D341Med (cell line): ENCODE measurements around the gene SYT17.

Experiments used
- DNase-seq: peaks from one replicate; pipeline ENCODE4 v3.0.0; 2012; ENCODE audit warnings: low spot score

SYT17 gene

DNA sequence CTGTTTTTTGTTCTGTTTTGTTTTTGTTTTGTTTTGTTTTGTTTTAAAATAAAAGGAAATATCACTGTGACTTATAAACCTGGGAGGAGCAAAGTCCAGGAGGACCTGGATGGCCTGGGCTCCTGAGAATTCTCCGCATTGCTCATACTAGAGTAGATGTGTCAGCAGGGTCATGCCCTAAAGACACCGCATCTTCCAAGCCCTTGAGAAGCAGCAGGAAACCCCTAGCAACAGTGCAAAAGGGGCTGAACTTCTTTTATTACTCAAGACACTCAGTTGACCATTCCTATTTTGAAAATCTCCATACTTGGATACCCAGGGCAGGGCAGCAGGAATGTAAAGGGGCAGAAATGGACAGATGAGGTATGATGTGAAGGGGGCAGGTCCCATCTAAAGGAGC, 51.8 kb downstream of the SYT17 start:
- no peak for DNase-seq

DNA sequence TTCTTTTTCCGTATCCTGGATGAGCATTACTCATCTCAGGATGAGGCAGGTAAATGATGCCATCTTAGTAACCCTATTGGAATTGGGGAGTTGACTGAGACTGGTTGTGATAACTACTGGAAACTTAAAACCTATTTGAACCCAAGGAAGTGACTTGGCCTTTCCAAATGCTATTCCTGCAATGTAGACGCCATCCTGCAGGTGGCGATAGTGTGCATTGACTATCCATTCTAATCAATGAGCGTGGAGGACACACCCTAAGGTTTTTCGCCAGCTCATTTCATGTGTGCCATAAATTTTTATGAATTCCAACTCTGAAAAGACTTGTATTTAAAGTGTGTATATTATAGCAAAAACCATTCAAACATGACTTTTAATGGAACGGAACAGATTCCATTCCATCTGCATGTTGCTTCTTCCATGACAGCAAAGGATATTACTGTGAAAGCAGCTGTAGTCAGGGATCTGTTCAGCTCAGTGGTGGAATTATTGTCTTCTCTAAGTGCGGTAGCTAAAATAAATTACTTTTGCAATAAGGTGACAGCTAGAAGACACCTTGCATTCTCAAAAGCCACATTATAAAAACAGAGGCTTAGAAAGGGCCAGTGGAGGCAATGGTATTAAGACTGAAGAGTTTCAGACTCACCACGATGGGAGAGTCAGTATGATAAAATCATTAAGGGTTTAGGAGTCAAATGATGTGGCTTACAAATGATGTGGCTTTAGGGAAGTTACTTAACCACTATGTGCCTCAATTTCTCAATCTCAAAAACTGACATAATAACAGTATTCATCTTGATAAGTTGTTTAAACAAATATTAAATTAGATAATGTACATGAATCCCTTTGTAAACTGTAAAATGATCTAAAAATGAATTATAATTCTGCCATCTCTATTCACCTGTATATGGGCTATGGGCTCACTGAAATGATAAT, 55.5 kb downstream of the SYT17 start:
- no peak for DNase-seq

DNA sequence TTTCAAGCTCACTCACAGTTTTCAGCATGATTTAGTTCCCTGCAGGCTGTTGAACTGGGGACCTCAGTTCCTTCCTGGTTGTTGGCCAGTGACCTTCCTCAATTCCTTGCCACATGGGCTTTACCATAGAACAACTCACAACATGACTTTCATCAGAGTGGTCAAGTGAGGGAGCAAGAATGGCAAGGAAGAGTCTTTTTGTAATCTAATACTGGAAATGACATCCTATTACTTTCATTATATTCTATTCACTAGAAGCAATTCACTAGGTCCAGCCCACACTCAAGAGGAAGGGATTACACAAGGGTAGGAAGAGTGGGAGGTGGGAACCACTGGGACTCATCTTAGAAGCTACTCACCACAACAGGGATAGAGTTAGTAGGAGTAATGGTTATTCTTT, 57.6 kb downstream of the SYT17 start:
- no peak for DNase-seq

DNA sequence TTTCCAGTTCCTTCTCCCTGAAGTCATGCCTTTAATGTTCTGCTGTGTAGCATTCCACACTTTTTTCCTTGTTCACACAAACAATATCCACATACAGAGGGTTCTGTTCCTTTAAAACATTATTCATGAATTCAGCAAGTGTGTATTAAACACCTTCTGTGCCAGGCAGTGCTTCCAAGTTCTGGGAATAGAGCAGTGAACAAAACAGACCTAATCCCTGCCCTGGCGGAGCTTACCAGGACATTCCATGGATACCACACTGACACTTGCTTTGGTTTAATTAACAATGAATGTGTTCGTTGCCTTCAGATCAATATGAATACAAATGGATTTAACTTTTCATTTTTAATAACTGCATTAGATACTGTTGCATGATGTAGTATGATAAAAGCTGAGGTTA, 59.6 kb downstream of the SYT17 start:
- no peak for DNase-seq

DNA sequence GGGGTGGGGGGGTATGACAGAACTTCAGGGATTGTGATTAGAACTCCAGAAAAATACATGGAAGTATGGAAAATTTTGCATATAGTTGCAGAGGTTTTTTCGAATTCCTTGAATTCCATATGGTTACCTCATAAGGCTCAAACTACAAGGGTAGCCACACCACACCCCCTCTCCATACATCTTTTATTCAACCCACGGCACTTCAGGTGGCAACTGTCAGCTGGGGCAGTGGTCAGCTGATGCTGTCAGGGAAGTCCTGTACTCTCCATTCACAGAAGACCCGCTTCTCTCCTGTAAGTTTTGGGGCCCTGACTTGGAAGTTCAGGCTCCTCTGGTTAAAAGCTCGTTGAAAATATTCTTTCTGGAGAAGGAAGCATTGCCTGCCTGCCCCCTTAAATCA, 60.0 kb downstream of the SYT17 start:
- no peak for DNase-seq

GRCh38 chr16:19228575-19228974, 60.5 kb downstream of the SYT17 start:
- DNase-seq: no peak

DNA sequence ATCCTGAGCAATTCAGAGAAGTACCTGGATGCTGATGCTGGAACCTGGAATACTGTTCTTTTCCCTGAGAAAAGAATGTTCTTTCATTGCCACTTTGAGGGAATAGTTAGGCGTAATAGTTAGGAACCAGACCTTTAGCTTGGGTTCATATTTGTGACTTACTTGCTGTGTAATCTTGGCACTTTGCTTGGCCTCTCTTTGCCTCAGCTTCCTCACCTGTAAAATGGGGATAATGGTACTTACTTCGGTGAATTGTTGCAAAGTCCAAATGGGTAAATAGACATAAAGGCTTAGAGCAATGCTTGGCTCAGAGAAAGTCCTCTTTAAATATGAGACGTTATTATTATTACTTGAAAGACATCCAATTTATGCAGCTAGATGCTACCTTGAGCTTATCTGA, 62.5 kb downstream of the SYT17 start:
- DNase-seq: no peak

DNA sequence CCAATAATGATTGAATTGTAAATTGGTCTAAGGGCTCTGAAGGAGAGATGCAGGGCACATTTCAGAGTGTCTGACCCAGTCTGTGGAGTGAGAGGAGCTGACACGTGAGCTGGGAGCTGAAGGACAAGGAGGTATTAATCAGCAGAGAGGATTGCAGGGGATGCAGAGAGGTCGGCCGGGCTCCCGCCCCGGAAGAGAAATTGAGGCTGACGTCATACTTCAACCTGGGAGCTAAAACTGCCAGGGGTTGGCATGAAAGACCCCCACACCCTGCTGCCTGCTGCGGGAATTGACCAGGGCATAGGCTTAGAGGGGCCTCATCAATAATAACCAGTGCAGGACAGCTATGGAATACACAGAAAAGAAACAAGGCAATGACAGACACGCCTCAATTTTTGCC, 63.8 kb downstream of the SYT17 start:
- DNase-seq: no peak

DNA sequence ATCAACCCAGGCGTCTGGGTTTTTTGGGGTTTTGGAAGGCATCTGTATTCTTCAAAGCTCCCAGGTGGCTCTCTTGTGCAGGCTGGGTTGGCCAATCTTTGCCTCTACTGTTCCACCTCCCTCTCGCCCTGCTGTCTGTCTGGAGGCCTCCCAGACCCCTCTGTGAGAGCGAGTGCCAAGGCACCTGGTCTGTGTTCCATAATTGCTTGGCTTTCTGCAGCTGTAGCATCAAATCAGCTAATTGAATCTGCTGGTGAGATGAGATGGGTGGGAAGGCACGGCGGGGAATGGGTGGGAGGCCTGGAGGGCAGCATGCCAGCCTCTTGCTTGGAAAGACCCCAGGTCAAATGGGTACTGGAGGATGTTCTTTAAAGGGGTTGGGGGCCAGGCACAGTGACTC, 64.9 kb downstream of the SYT17 start:
- DNase-seq: no peak

- no peak for DNase-seq
Observed at GRCh38 chr16:19235478-19235877, 67.4 kb downstream of the SYT17 start.

GRCh38 chr16:19235886-19236285, 67.8 kb downstream of the SYT17 start:
- no peak for DNase-seq

- DNase-seq: no peak
Observed at GRCh38 chr16:19236561-19237209, 68.6 kb downstream of the SYT17 start.

DNA sequence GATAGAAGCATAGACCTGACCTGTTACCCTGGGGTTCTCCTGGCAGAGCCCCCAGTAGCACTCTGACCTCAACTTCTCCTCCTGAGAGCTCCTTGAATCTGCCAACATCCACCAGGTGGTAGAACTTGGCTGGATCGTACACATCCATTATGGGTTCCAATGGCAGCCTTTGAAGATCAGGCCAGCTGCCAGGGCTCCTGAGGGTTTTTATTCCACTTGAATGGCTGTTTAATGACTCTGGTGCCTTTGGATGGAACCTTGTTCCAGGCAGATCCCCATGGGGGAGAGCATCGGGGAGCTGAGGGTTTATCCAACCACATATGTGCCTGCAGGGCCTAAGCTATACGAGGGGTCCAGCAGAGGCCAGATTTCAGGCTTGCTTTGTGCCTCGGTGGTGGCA, 70.4 kb downstream of the SYT17 start:
- DNase-seq: no peak

GRCh38 chr16:19239511-19240155, 71.6 kb downstream of the SYT17 start:
- DNase-seq: no peak

GRCh38 chr16:19240494-19240893, 72.5 kb downstream of the SYT17 start:
- no peak for DNase-seq

DNA sequence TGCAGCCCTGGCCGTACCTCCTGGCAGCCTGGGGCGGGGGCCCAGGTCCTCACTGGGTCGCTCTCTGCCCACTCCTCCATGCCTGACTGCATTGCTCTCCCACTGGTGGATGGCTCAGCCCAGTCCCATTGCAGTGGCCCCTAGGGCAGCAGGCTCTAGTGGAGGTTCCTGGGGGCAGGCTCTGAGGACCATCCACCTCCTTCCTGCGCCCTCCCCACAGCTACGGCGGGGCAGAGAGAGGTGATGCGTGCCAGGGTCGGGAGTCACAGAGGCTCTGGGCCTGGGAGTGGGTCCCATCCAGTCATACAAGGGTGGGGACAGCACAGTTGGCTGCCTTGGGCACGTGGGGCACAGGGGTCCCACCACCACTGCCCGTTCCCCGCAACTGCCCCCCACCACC, 73.5 kb downstream of the SYT17 start:
- DNase-seq: no peak

DNA sequence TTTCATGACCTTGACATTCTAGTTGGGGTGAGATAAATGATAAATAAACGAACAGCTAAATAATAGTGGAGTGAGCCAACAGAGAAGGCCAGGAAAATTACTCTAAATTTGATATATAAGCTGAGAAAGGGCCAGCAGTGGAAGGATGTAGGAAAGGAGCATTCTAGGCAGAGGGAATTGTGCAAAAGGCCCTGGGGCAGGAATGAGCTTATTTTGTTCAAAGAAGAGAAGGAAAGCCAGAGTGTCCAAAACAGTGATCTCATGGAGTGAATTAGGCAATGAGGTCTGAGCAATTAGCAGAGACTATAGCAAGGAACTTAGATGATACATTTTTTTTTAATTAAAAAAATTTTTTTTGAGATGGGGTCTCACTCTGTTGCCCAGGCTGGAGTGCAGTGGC, 74.1 kb downstream of the SYT17 start:
- no peak for DNase-seq

GRCh38 chr16:19242987-19243575, 75.0 kb downstream of the SYT17 start:
- no peak for DNase-seq

- no peak for DNase-seq
Observed at GRCh38 chr16:19245326-19245925, 77.4 kb downstream of the SYT17 start.

DNA sequence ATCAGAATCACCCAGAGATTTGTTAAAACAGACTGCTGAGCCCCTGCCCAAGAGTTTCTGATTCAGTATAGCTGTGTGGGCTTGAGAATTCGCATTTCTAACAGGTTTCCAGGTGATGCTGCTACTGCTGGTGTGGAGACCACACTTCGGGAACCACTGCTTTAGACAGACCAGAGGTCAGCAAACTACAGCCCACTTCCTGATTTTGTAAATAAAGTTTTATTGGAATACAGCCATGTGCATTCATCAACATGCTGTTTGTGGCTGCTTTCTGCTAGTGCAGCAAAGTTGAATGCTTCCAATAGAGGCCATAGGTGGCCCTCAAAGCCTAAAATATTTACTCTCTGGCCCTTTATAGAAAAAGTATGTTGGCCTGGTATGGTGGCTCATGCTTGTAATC, 84.9 kb downstream of the SYT17 start:
- no peak for DNase-seq

GRCh38 chr16:19254611-19255010, 86.6 kb downstream of the SYT17 start:
- no peak for DNase-seq

- no peak for DNase-seq
Observed at GRCh38 chr16:19264123-19264673, 96.2 kb downstream of the SYT17 start.
